Measurements from ENCODE around the gene PEDS1. TPM values are rescaled to one million over a fixed set of nuclear protein-coding genes. Genes with fewer than 3 reads are reported as not detected.

PEDS1 gene
- total RNA-seq, 1 donor from 2014 or later, result 9.5 TPM

DNA sequence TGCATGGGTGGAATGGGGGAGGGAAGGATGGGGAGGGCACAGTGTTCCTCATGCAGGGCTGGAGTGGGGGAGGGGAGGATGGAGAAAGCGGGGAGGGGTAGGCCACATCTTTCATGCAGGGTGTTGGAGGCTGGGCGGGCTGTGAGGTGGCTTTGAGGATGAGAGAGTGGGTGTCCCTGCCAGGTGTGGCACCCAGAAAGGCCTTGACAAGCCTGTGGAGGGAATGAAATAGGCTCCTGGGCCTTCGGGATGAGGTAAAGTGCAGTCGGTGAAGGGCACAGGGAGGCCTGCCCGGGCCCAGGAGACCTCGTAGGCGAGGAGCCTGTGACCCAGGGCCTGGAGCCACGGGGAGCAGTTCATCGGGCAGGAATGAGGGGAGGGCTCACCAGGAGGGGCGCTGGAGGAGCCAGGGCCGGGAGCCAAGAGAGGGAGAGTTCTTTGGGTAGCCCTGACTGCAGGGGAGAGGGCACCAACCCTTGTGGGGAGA is 44.7 kb upstream of the PEDS1 start:
- no peak overlapping the region for H3K4me3 Mint-ChIP-seq
- peaks cover 3% of the 10 kb centered on the region for H3K27me3 Mint-ChIP-seq (ENCODE audit: insufficient read depth, low read depth)
- Histone ChIP-seq H3K4me3 (no peak overlapping the region), H2AFZ (replicated peaks) (peak overlapping the region; percentile 63), H3K9ac (no peak overlapping the region), H3K27ac (no peak overlapping the region), H3K9me3 (ENCODE audit: low read depth) (no peaks in the 10 kb centered on the region), H3F3A (ENCODE audit: low read depth) (no peaks in the 10 kb centered on the region), H3K4me2 (no peak overlapping the region), H3K36me3 (no peaks in the 10 kb centered on the region), H3K79me2 (ENCODE audit: low read depth) (no peaks in the 10 kb centered on the region), H3K27me3 (peaks cover 8% of the 10 kb centered on the region), H3K4me1 (peaks cover 7% of the 10 kb centered on the region), H4K20me1 (ENCODE audit: low read depth) (peaks cover 5% of the 10 kb centered on the region)
- peaks cover 23% of the 10 kb centered on the region for H3K4me1 Mint-ChIP-seq
- H3K27ac Mint-ChIP-seq, result no peak overlapping the region
- DNase-seq (ENCODE audit: low spot score), result no peak
- no peaks in the 10 kb centered on the region for H3K36me3 Mint-ChIP-seq
- no peak for TF ChIP-seq EZH2phosphoT487 (IDR thresholded peaks at IDR 0.05)
- TF ChIP-seq EZH2 (IDR thresholded peaks at IDR 0.05), result no peak
- TF ChIP-seq, protein P1, sequence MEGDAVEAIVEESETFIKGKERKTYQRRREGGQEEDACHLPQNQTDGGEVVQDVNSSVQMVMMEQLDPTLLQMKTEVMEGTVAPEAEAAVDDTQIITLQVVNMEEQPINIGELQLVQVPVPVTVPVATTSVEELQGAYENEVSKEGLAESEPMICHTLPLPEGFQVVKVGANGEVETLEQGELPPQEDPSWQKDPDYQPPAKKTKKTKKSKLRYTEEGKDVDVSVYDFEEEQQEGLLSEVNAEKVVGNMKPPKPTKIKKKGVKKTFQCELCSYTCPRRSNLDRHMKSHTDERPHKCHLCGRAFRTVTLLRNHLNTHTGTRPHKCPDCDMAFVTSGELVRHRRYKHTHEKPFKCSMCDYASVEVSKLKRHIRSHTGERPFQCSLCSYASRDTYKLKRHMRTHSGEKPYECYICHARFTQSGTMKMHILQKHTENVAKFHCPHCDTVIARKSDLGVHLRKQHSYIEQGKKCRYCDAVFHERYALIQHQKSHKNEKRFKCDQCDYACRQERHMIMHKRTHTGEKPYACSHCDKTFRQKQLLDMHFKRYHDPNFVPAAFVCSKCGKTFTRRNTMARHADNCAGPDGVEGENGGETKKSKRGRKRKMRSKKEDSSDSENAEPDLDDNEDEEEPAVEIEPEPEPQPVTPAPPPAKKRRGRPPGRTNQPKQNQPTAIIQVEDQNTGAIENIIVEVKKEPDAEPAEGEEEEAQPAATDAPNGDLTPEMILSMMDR (IDR thresholded peaks at IDR 0.05), result no peak
- no peaks in the 10 kb centered on the region for H3K9me3 Mint-ChIP-seq

DNA sequence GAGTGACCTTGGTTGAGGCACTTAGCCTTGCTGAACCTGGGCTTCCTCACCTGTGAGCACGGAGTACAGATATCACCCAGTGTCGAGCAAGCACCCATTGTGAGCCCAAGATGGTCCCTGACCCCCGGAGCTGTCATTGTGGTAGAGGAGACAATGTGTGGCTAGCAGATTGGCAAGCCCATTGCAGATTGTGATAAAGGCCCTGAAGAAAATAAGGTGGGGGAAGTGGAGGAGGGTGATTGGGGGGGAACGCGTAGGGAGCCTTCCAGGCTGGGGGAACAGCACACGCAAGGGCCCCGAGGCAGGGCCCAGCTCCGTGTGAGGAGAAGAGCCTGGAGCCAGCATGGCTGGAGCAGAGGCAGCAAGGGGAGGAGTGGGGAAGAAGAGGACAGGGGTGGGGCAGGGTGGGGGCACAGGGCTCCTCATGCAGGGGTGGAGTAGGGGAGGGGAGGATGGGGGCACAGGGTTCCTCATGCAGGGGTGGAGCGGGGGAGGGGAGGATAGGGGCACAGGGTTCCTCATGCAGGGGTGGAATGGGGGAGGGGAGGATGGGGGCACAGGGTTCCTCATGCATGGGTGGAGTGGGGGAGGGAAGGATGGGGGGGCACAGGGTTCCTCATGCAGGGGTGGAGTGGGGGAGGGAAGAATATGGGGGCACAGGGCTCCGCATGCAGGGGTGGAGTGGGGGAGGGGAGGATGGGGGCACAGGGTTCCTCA is 44.1 kb upstream of the PEDS1 start:
- no peaks in the 10 kb centered on the region for H3K9me3 Mint-ChIP-seq
- Histone ChIP-seq H3K27me3 (peaks cover 15% of the 10 kb centered on the region), H3K27ac (no peak overlapping the region), H4K20me1 (ENCODE audit: low read depth) (peaks cover 11% of the 10 kb centered on the region), H3K9ac (no peak overlapping the region), H3F3A (ENCODE audit: low read depth) (no peaks in the 10 kb centered on the region), H3K4me3 (no peak overlapping the region), H3K4me2 (no peak overlapping the region), H3K9me3 (ENCODE audit: low read depth) (no peaks in the 10 kb centered on the region), H3K79me2 (ENCODE audit: low read depth) (no peaks in the 10 kb centered on the region), H3K36me3 (no peaks in the 10 kb centered on the region), H2AFZ (replicated peaks) (no peak overlapping the region), H3K4me1 (peaks cover 7% of the 10 kb centered on the region)
- peaks cover 4% of the 10 kb centered on the region for H3K27me3 Mint-ChIP-seq (ENCODE audit: insufficient read depth, low read depth)
- peaks cover 29% of the 10 kb centered on the region for H3K4me1 Mint-ChIP-seq
- H3K27ac Mint-ChIP-seq, result peak overlapping the region; percentile 76
- no peak for DNase-seq (ENCODE audit: low spot score)
- H3K36me3 Mint-ChIP-seq, result no peaks in the 10 kb centered on the region
- H3K4me3 Mint-ChIP-seq, result no peak overlapping the region
- no peak for TF ChIP-seq EZH2phosphoT487 (IDR thresholded peaks at IDR 0.05)
- TF ChIP-seq, protein P1 (IDR thresholded peaks at IDR 0.05), result no peak
- TF ChIP-seq EZH2 (IDR thresholded peaks at IDR 0.05), result no peak

DNA sequence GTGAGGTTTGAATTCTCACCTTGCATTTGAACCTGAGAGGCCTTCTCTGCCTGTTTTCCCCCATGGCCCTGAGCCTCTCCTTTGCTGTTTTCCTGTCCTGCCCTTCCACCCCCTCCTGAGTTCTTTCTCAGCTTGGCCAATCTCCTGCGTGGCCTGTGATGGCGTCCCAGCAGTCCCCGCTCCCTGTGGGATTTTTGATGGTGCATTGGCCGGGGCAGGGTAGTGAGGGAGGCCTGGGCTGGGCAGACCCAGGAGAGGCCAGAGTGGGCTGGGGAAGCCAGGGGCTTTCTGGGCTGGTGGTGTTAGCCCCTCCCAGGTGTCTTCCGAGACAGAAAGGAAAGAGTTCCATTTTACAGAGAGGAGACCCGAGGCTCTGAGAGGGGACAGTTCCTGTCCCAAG is 43.4 kb upstream of the PEDS1 start:
- H3K27ac Mint-ChIP-seq, result peak overlapping the region; percentile 76
- Histone ChIP-seq H3K36me3 (no peaks in the 10 kb centered on the region), H3K4me2 (no peak overlapping the region), H3K9ac (no peak overlapping the region), H3K4me3 (no peak overlapping the region), H4K20me1 (ENCODE audit: low read depth) (peaks cover 13% of the 10 kb centered on the region), H3K9me3 (ENCODE audit: low read depth) (no peaks in the 10 kb centered on the region), H2AFZ (replicated peaks) (no peak overlapping the region), H3K79me2 (ENCODE audit: low read depth) (no peaks in the 10 kb centered on the region), H3F3A (ENCODE audit: low read depth) (peaks cover 4% of the 10 kb centered on the region), H3K27me3 (peaks cover 22% of the 10 kb centered on the region), H3K27ac (no peak overlapping the region), H3K4me1 (peaks cover 12% of the 10 kb centered on the region)
- peaks cover 34% of the 10 kb centered on the region for H3K4me1 Mint-ChIP-seq
- H3K27me3 Mint-ChIP-seq (ENCODE audit: insufficient read depth, low read depth), result peaks cover 7% of the 10 kb centered on the region
- H3K9me3 Mint-ChIP-seq, result no peaks in the 10 kb centered on the region
- H3K36me3 Mint-ChIP-seq, result no peaks in the 10 kb centered on the region
- no peak for DNase-seq (ENCODE audit: low spot score)
- H3K4me3 Mint-ChIP-seq, result no peak overlapping the region
- TF ChIP-seq EZH2phosphoT487 (IDR thresholded peaks at IDR 0.05) (no peak), EZH2 (IDR thresholded peaks at IDR 0.05) (no peak)
- TF ChIP-seq, protein P1 (IDR thresholded peaks at IDR 0.05), result no peak
